Neural progenitor cell (in vitro differentiated cells): Measurements from ENCODE around the gene SLC5A11.

Experiments used
- CTCF ChIP-seq: fragments of 200-600 bp; sonication (generic); IDR thresholded peaks from 2 replicates; pipeline ENCODE4 v1.5.1; 2017; ENCODE audit warnings: antibody characterized with exemption, mild to moderate bottlenecking
- EZH2 ChIP-seq: fragments of 200-600 bp; sonication (generic); IDR thresholded peaks from 2 replicates; pipeline ENCODE4 v1.6.1; 2017; ENCODE audit warnings: antibody characterized with exemption, mild to moderate bottlenecking, moderate library complexity
- EZH2phosphoT487 ChIP-seq: fragments of 200-600 bp; sonication (generic); IDR thresholded peaks from 2 replicates; pipeline ENCODE4 v1.6.1; 2017; ENCODE audit warnings: antibody characterized with exemption

DNA sequence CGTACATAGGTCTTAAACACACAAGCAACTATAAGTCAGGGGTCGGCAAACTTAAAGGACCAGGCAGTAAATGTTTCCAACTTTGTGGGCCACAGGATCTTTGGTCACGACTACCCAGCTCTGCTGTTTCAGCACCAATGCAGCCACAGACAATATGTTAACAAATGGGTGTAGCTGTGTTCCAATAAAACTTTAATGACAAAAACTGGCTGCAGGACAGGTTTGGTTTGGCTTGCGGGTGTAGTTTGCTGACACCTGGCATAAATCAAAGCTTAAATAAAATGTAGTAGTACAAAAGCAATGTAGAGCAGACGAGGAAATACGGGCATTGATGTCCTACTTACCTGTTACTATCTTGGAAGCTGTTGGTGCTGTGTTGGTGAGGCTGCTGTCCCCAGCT lies 84.7 kb downstream of the SLC5A11 start:
- TF ChIP-seq CTCF (no peak), EZH2phosphoT487 (no peak), EZH2 (no peak)
